22Rv1 (cell line): Measurements from ENCODE around the gene DERA.

Experiments used
- ZFX ChIP-seq: fragments of 450-650 bp; IDR thresholded peaks from 2 replicates; pipeline ENCODE4 v1.6.1; 2017; ENCODE audit warnings: antibody characterized with exemption, borderline replicate concordance
- TF ChIP-seq, protein P1 (sequence below): fragments of 450-650 bp; IDR thresholded peaks from 2 replicates; pipeline ENCODE4 v1.5.1; 2017; ENCODE audit warnings: mild to moderate bottlenecking

GRCh38 chr12:15984097-15984800 lies 73.1 kb downstream of the DERA start:
- TF ChIP-seq, protein P1, sequence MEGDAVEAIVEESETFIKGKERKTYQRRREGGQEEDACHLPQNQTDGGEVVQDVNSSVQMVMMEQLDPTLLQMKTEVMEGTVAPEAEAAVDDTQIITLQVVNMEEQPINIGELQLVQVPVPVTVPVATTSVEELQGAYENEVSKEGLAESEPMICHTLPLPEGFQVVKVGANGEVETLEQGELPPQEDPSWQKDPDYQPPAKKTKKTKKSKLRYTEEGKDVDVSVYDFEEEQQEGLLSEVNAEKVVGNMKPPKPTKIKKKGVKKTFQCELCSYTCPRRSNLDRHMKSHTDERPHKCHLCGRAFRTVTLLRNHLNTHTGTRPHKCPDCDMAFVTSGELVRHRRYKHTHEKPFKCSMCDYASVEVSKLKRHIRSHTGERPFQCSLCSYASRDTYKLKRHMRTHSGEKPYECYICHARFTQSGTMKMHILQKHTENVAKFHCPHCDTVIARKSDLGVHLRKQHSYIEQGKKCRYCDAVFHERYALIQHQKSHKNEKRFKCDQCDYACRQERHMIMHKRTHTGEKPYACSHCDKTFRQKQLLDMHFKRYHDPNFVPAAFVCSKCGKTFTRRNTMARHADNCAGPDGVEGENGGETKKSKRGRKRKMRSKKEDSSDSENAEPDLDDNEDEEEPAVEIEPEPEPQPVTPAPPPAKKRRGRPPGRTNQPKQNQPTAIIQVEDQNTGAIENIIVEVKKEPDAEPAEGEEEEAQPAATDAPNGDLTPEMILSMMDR: no peak
- TF ChIP-seq ZFX: no peak
